Breast epithelium (tissue), 4 donors: ENCODE measurements around the gene SLC34A1. TPM values are rescaled to one million over a fixed set of nuclear protein-coding genes. Genes with fewer than 3 reads are reported as not detected.
A peak's percentile ranks its signal among the peaks of the same experiment; 100 is the strongest.
"Not testable (repeated sequence)": the region's sequence is repeated elsewhere in the genome, so short reads cannot be mapped to it uniquely, and the experiment has no call there.

Experiments
- DNase-seq, 2 donors: peaks; one replicate each; pipeline ENCODE4 v3.0.0-alpha.2; 2019; ENCODE audit warnings: low spot score in 2 of 2
- H3K27ac ChIP-seq, 2 donors: fragments of 200-600 bp; sonication (generic) in 1 of 2; one replicate each; pipeline ENCODE4 v1.5.1; 2016 to 2019; ENCODE audit warnings: mild to moderate bottlenecking in 1 of 2
- H3K27me3 ChIP-seq, 2 donors: fragments of 200-600 bp; sonication (generic) in 1 of 2; one replicate each; pipeline versions ENCODE4 v1.5.1 to v1.6.0; 2017 to 2019; ENCODE audit warnings: control low read depth in 1 of 2, mild to moderate bottlenecking in 1 of 2
- H3K36me3 ChIP-seq: fragments of 200-600 bp; one replicate; pipeline ENCODE4 v1.5.1; 2019
- H3K4me1 ChIP-seq, 2 donors: fragments of 200-600 bp; sonication (generic); one replicate each; pipeline ENCODE4 v1.5.1; 2016 to 2019; ENCODE audit warnings: control low read depth in 1 of 2
- H3K4me3 ChIP-seq, 3 donors: fragments of 200-600 bp; sonication (generic); 1 replicate in 2 of 3; 2 replicates in 1 of 3; pipeline ENCODE4 v1.5.1; 2016 to 2019; ENCODE audit warnings: mild to moderate bottlenecking in 3 of 3, moderate library complexity in 2 of 3
- H3K9me3 ChIP-seq, 2 donors: fragments of 200-600 bp; sonication (generic) in 1 of 2; one replicate each; pipeline ENCODE4 v1.5.1; 2016 to 2019; ENCODE audit warnings: control low read depth in 1 of 2
- POLR2A ChIP-seq: fragments of 450-650 bp; IDR thresholded peaks from one replicate; pipeline ENCODE4 v1.6.1; 2016; ENCODE audit warnings: antibody characterized with exemption, mild to moderate bottlenecking, moderate library complexity
- POLR2AphosphoS5 ChIP-seq, 3 donors: sonication (generic); formaldehyde crosslinking; IDR thresholded peaks; one replicate each; pipeline ENCODE4 v1.6.1; 2017; ENCODE audit warnings: antibody characterized with exemption in 3 of 3
- intact Hi-C: fragments of 100-400 bp; cut with DNase I; formaldehyde crosslinking; loops from one replicate; pipeline ENCODE4 v1.15.1; 2023; ENCODE audit warnings: low total_unique reads
- total RNA-seq, 3 donors: library from RNA; depleted of rRNA; stranded (reverse); fragments of >200 nt; gene quantifications; one replicate each; pipeline ENCODE4 v1.1.0, GENCODE V29; 2016
- TF ChIP-seq, protein P1 (sequence below), 3 donors: fragments of 450-650 bp; IDR thresholded peaks; one replicate each; pipeline ENCODE4 v1.5.1; 2016 to 2017; ENCODE audit warnings: antibody characterized with exemption in 3 of 3, mild to moderate bottlenecking in 3 of 3, moderate library complexity in 3 of 3

The SLC34A1 gene
- total RNA-seq, 3 donors from 2014 or later, result not detected

- Histone ChIP-seq H3K9me3 (no peaks in the 10 kb centered on the region), H3K4me1 (peaks cover 10 to 13% of the 10 kb centered on the region in 2 donors), H3K36me3 (no peaks in the 10 kb centered on the region), H3K4me3 (peak overlapping the region; percentile 35 to 71 (median 48)), H3K27me3 (no peaks in the 10 kb centered on the region), H3K27ac (peak overlapping the region in 1 of 2 donors; percentile 77)
- no peak for DNase-seq
- TF ChIP-seq POLR2AphosphoS5 (IDR thresholded peaks at IDR 0.05), result no peak
- intact Hi-C loops, result no loop called here
Observed at GRCh38 chr5:177358370-177358819, 25.8 kb upstream of the SLC34A1 start.

DNA sequence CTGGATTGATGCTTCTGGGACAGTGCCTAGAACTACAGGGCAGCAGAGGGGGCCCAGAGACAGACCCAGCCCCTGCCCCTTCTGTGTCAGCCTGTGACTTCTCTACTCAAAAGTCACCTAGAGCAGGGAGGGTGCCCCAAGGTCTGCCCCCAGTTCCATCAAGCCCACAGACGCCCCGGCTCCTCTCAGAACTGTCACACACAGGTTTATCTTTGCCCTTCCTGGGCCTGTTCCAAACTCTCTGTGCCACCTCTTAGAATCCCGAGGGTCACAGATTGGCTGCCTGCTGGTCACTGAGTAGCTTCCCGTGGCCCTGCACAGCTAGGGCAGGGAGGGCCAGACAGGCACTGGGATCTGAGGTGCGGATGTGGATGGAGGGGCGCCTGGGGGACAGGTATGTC lies 24.8 kb upstream of the SLC34A1 start:
- intact Hi-C loops, result no loop called here
- DNase-seq, result no peak
- Histone ChIP-seq H3K9me3 (no peaks in the 10 kb centered on the region), H3K4me3 (no peak overlapping the region), H3K27ac (no peak overlapping the region), H3K4me1 (peaks cover 10 to 17% of the 10 kb centered on the region in 2 donors), H3K27me3 (no peaks in the 10 kb centered on the region), H3K36me3 (no peaks in the 10 kb centered on the region)
- TF ChIP-seq POLR2AphosphoS5 (IDR thresholded peaks at IDR 0.05) (no peak), POLR2A (no peak)
- TF ChIP-seq, protein P1, sequence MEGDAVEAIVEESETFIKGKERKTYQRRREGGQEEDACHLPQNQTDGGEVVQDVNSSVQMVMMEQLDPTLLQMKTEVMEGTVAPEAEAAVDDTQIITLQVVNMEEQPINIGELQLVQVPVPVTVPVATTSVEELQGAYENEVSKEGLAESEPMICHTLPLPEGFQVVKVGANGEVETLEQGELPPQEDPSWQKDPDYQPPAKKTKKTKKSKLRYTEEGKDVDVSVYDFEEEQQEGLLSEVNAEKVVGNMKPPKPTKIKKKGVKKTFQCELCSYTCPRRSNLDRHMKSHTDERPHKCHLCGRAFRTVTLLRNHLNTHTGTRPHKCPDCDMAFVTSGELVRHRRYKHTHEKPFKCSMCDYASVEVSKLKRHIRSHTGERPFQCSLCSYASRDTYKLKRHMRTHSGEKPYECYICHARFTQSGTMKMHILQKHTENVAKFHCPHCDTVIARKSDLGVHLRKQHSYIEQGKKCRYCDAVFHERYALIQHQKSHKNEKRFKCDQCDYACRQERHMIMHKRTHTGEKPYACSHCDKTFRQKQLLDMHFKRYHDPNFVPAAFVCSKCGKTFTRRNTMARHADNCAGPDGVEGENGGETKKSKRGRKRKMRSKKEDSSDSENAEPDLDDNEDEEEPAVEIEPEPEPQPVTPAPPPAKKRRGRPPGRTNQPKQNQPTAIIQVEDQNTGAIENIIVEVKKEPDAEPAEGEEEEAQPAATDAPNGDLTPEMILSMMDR (IDR thresholded peaks at IDR 0.05), result no peak

DNA sequence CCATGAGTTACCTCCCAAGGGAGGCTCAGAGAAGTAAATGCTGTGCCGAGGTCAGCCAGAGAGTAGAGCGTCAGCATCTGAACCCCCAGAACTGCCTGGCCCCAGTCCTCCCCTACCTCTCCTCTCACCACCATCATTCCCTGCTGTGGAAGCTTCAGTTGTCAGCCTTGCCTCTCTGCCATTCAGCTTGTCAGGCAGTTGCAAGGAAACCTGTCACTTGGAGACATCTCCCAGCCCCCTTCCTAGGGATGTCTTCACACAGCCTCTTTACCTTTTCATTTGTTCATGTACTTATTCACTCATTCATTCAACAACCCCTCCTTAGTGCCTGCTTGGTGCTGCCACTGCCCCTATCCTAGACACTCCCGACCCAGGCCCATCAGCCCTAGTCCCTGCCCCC lies 24.4 kb upstream of the SLC34A1 start:
- H3K4me1 ChIP-seq, result peaks cover 10 to 17% of the 10 kb centered on the region in 2 donors
- DNase-seq, result no peak
- H3K27ac ChIP-seq, result no peak overlapping the region
- H3K9me3 ChIP-seq, result no peaks in the 10 kb centered on the region
- TF ChIP-seq POLR2A, result no peak
- TF ChIP-seq POLR2AphosphoS5 (IDR thresholded peaks at IDR 0.05), result no peak
- TF ChIP-seq, protein P1 (IDR thresholded peaks at IDR 0.05), result no peak
- no peaks in the 10 kb centered on the region for H3K27me3 ChIP-seq
- no peak overlapping the region for H3K4me3 ChIP-seq
- intact Hi-C loops, result loop anchor here (10.0 kb wide), 1 partner anchor 45 kb away; the partner anchor contains the start of gene MXD3
- H3K36me3 ChIP-seq, result no peaks in the 10 kb centered on the region

DNA sequence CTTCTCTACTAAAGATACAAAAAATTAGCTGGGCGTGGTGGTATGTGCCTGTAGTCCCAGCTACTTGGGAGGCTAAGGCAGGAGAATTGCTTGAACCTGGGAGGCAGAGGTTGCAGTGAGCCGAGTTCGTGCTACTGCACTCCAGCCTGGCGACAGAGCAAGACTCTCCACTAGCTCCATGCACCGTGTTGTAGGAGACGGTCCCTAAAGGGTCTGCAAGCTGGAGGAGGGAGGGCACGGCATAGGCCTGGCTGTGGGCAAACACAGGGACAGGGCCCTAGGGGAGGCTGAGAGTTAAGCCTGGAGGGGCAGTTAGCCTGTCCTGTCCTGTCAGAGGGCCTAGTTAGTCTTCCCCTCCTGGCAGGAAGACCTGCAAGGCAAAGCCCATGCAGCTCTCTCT lies 23.5 kb upstream of the SLC34A1 start:
- H3K36me3 ChIP-seq, H3K9me3 ChIP-seq, H3K27me3 ChIP-seq, H3K27ac ChIP-seq, DNase-seq, H3K4me3 ChIP-seq: not testable (repeated sequence)
- intact Hi-C loops, result loop anchor here (10.0 kb wide), 1 partner anchor 46 kb away; the partner anchor contains the start of gene MXD3
- peaks cover 10 to 17% of the 10 kb centered on the region in 2 donors for H3K4me1 ChIP-seq

DNA sequence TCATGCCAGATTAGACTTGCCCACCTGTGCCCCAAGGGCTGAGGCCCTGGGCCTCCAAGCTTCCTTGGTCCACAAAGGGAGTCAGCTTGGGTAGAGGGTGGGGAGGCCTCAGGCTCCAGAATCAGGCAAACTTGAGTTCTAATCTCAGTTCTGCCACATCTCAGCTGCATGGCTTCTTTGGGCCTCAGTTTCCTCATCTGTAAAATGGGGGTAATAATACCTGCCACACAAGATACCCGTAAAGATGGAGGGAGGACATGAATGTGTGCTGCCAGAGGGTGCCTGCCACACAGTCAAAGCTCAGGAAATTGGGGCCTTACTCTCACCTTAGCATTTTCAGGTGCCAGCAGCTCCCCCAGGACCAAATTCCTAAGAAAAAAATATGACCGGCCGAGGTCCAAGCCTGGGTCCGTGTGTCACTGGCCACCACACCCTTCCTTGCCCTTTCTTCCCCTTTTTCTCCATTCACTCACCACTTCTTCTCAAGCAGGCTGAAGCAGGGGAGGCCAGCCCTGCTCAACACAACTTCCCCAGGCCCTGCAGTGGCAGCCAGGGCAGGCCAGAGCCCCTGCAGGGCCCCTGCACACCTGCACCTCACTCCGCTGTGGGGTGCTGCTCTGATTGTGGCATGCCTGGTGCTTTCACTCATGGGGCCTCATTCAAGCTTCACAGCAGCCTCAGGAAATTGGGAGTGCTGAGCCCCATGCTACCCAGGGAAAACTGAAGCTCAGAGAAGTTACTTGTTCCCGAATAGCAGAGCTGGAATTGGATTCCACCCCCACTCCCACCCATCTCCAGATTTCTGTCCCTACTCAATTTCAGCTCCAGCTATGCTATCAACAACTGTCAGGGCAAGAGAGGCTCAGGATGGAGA lies 22.6 kb upstream of the SLC34A1 start:
- DNase-seq, result no peak

More for the DNA sequence above, 22.6 kb upstream of the SLC34A1 start:
- peak overlapping the region in 1 of 2 donors; percentile 60 for H3K27ac ChIP-seq
- intact Hi-C loops, result loop anchor here (10.0 kb wide), 1 partner anchor 47 kb away; the partner anchor contains the start of gene MXD3
- TF ChIP-seq POLR2AphosphoS5 (IDR thresholded peaks at IDR 0.05), result no peak
- TF ChIP-seq, protein P1 (IDR thresholded peaks at IDR 0.05), result no peak
- no peak for TF ChIP-seq POLR2A
- H3K36me3 ChIP-seq, result no peaks in the 10 kb centered on the region
- H3K9me3 ChIP-seq, result no peaks in the 10 kb centered on the region
- no peaks in the 10 kb centered on the region for H3K27me3 ChIP-seq
- no peak overlapping the region for H3K4me3 ChIP-seq
- peaks cover 10 to 17% of the 10 kb centered on the region in 2 donors for H3K4me1 ChIP-seq
